ENCODE data around the gene SLC12A2. TPM values are rescaled to one million over a fixed set of nuclear protein-coding genes. Genes with fewer than 3 reads are reported as not detected.

SLC12A2 gene
- total RNA-seq, 1 experiment from 2014 or later: 36.9 TPM

GRCh38 chr5:128199611-128200010, 116.0 kb downstream of the SLC12A2 start:
- Histone ChIP-seq H3K27me3 (ENCODE audit: control insufficient read depth, insufficient read depth, low read length) (peaks cover 2% of the 10 kb centered on the region; the same call in 1 of the 2 replicates), H3K36me3 (ENCODE audit: control insufficient read depth, insufficient read depth, low read length) (no peaks in the 10 kb centered on the region), H3K27ac (ENCODE audit: low read length) (no peak overlapping the region), H3K4me3 (ENCODE audit: low read depth in 2 of 2, low read length in 2 of 2) (no peak overlapping the region), H3K9me3 (ENCODE audit: control insufficient read depth, insufficient read depth, low read depth, low read length) (no peaks in the 10 kb centered on the region), H3K4me1 (ENCODE audit: control insufficient read depth, insufficient read depth, low read length) (peaks cover 6% of the 10 kb centered on the region)
- ATAC-seq (no peak), DNase-seq (ENCODE audit: low read depth, low spot score) (no peak)
- CTCF ChIA-PET: no interaction called here
- in situ Hi-C loops (cut with HindIII; ENCODE audit: low pct_unique_long_range_greater_than_20kb, low sequenced_read_pairs): no loop called here
- POLR2A ChIA-PET: no interaction called here
- BruUV-seq (replicated peaks): no TSS peak
- TF ChIP-seq SIN3A (IDR thresholded peaks at IDR 0.05; ENCODE audit: borderline replicate concordance, insufficient read depth, low read depth, low read length): no peak
- no peak for TF ChIP-seq CTCF (IDR thresholded peaks at IDR 0.05)
- TF ChIP-seq TCF7L2 (IDR thresholded peaks at IDR 0.05; ENCODE audit: low read depth, low read length): no peak
- no peak for TF ChIP-seq REST (IDR thresholded peaks at IDR 0.05; ENCODE audit: insufficient read depth in 1 of 2, low read depth in 2 of 2, low read length in 1 of 2)
- intact Hi-C loops (cut with micrococcal nuclease; ENCODE audit: unreplicated experiment): loop anchor here (2.0 to 5.0 kb wide), 3 partner anchors 117 to 442 kb away; partner anchors contain the start of gene SLC12A2

- ChIA-PET POLR2A (no interaction called here), CTCF (interaction anchor here (0.7 kb wide), 1 partner anchor 637 kb away, joined by 4 read pairs; no protein-coding TSS in a partner anchor)
- H3K4me3 ChIP-seq (ENCODE audit: low read depth in 2 of 2, low read length in 2 of 2): peak overlapping the region; percentile 16 to 28; a peak in 3 of 4 replicates
- H3K27me3 ChIP-seq (ENCODE audit: control insufficient read depth, insufficient read depth, low read length): peaks cover 2% of the 10 kb centered on the region; the same call in 1 of the 2 replicates
- intact Hi-C loops (cut with micrococcal nuclease; ENCODE audit: unreplicated experiment) (loop anchor here (1.0 to 5.0 kb wide), 4 partner anchors 118 to 637 kb away; partner anchors contain the start of gene SLC12A2), in situ Hi-C loops (cut with HindIII; ENCODE audit: low pct_unique_long_range_greater_than_20kb, low sequenced_read_pairs) (no loop called here)
- ATAC-seq (peak; percentile 89), DNase-seq (ENCODE audit: low read depth, low spot score) (no peak)
- no peak overlapping the region for H3K27ac ChIP-seq (ENCODE audit: low read length)
- H3K9me3 ChIP-seq (ENCODE audit: control insufficient read depth, insufficient read depth, low read depth, low read length): no peaks in the 10 kb centered on the region
- TF ChIP-seq POLR2AphosphoS5 (IDR thresholded peaks at IDR 0.05; ENCODE audit: low read depth, low read length) (no peak), CTCF (IDR thresholded peaks at IDR 0.05) (peak; percentile 94)
- no peaks in the 10 kb centered on the region for H3K36me3 ChIP-seq (ENCODE audit: control insufficient read depth, insufficient read depth, low read length)
- BruUV-seq (replicated peaks): no TSS peak
- H3K4me1 ChIP-seq (ENCODE audit: control insufficient read depth, insufficient read depth, low read length): peaks cover 6% of the 10 kb centered on the region
Measured at GRCh38 chr5:128201065-128201926, 117.7 kb downstream of the SLC12A2 start.

Measured in Panc1 (cell line).